H9 (cell line): ENCODE data around the gene GDAP1L1. TPM values are rescaled to one million over a fixed set of nuclear protein-coding genes. Genes with fewer than 3 reads are reported as not detected.

ENCODE experiments used
- DNase-seq: peaks from one replicate; pipeline ENCODE4 v3.0.0-alpha.2; 2017
- H2AFZ ChIP-seq: one replicate; pipeline ENCODE4 v1.6.1; 2013; ENCODE audit warnings: mild to moderate bottlenecking, low read length, control low read depth, moderate library complexity
- H2AK5ac ChIP-seq: 2 replicates; pipeline ENCODE4 v1.6.1; 2013; ENCODE audit warnings: low read length, control low read depth, mixed read lengths; ENCODE audit not compliant: insufficient read length
- H2BK120ac ChIP-seq: one replicate; pipeline ENCODE4 v1.6.1; 2013; ENCODE audit warnings: low read depth, mild to moderate bottlenecking, low read length, control low read depth, inconsistent platforms; ENCODE audit not compliant: poor library complexity, severe bottlenecking
- H2BK12ac ChIP-seq: 2 replicates; pipeline ENCODE4 v1.6.1; 2013; ENCODE audit warnings: low read length, control low read depth, mixed read lengths, low read depth; ENCODE audit not compliant: insufficient read length
- H2BK15ac ChIP-seq: 2 replicates; pipeline ENCODE4 v1.6.1; 2013; ENCODE audit warnings: low read depth, low read length, control low read depth
- H2BK20ac ChIP-seq: one replicate; pipeline ENCODE4 v1.6.1; 2013; ENCODE audit warnings: low read depth, mild to moderate bottlenecking, low read length, control low read depth, inconsistent platforms; ENCODE audit not compliant: poor library complexity, severe bottlenecking
- H2BK5ac ChIP-seq: 2 replicates; pipeline ENCODE4 v1.6.1; 2013; ENCODE audit warnings: low read length, control low read depth, mixed read lengths; ENCODE audit not compliant: insufficient read length
- H3K14ac ChIP-seq: 2 replicates; pipeline ENCODE4 v1.6.1; 2013; ENCODE audit warnings: low read length, control low read depth; ENCODE audit not compliant: insufficient read depth
- H3K18ac ChIP-seq: 2 replicates; pipeline ENCODE4 v1.6.1; 2013; ENCODE audit warnings: low read depth, mild to moderate bottlenecking, mixed read lengths, low read length, control low read depth; ENCODE audit not compliant: insufficient read length
- H3K23ac ChIP-seq: 2 replicates; pipeline ENCODE4 v1.6.1; 2013; ENCODE audit warnings: low read length, control low read depth, mixed read lengths, low read depth; ENCODE audit not compliant: insufficient read length
- H3K23me2 ChIP-seq: 2 replicates; pipeline ENCODE4 v1.6.1; 2013; ENCODE audit warnings: low read depth, mild to moderate bottlenecking, mixed read lengths, low read length, control low read depth; ENCODE audit not compliant: insufficient read length, poor library complexity, severe bottlenecking
- H3K27ac ChIP-seq: 2 replicates; pipeline ENCODE4 v1.5.1; 2013; ENCODE audit warnings: low read length, control low read depth, mixed read lengths, low read depth; ENCODE audit not compliant: insufficient read length
- H3K27me3 ChIP-seq: 2 replicates; pipeline ENCODE4 v1.6.1; 2013; ENCODE audit warnings: low read length, control low read depth, inconsistent platforms; ENCODE audit not compliant: insufficient read depth
- H3K4ac ChIP-seq: 2 replicates; pipeline ENCODE4 v1.6.1; 2013; ENCODE audit warnings: low read depth, mild to moderate bottlenecking, control low read depth, inconsistent platforms, low read length, moderate library complexity
- H3K4me1 ChIP-seq: 2 replicates; pipeline ENCODE4 v1.6.1; 2013; ENCODE audit warnings: low read length, control low read depth, inconsistent platforms; ENCODE audit not compliant: insufficient read depth
- H3K4me2 ChIP-seq: 2 replicates; pipeline ENCODE4 v1.6.1; 2013; ENCODE audit warnings: low read length, control low read depth, mixed read lengths; ENCODE audit not compliant: insufficient read length, insufficient read depth
- H3K56ac ChIP-seq: 2 replicates; pipeline ENCODE4 v1.6.1; 2013; ENCODE audit warnings: low read depth, mild to moderate bottlenecking, mixed read lengths, low read length, control low read depth; ENCODE audit not compliant: insufficient read length
- H3K79me1 ChIP-seq: 2 replicates; pipeline ENCODE4 v1.6.1; 2013; ENCODE audit warnings: low read depth, mild to moderate bottlenecking, moderate library complexity, low read length, control low read depth, inconsistent platforms; ENCODE audit not compliant: insufficient read depth, poor library complexity, severe bottlenecking
- H3K79me2 ChIP-seq: 2 replicates; pipeline ENCODE4 v1.6.1; 2013; ENCODE audit warnings: low read length, control low read depth, inconsistent platforms; ENCODE audit not compliant: insufficient read depth
- H3K9ac ChIP-seq: 2 replicates; pipeline ENCODE4 v1.6.1; 2013; ENCODE audit warnings: low read length, control low read depth, mixed read lengths; ENCODE audit not compliant: insufficient read length; ENCODE audit errors: extremely low read depth
- H3K9me3 ChIP-seq: one replicate; pipeline ENCODE4 v1.6.1; 2013; ENCODE audit warnings: low read depth, low read length, inconsistent platforms; ENCODE audit not compliant: control insufficient read depth
- H3T11ph ChIP-seq: one replicate; pipeline ENCODE4 v1.6.1; 2013; ENCODE audit warnings: mild to moderate bottlenecking, low read length, control low read depth, inconsistent platforms
- H4K20me1 ChIP-seq: one replicate; pipeline ENCODE4 v1.6.1; 2013; ENCODE audit not compliant: control insufficient read depth, insufficient read length, insufficient read depth
- H4K5ac ChIP-seq: 2 replicates; pipeline ENCODE4 v1.6.1; 2013; ENCODE audit warnings: low read depth, mild to moderate bottlenecking, mixed read lengths, low read length, control low read depth; ENCODE audit not compliant: insufficient read length
- H4K8ac ChIP-seq: replicated peaks from 2 replicates; pipeline ENCODE4 v1.6.1; 2013; ENCODE audit warnings: low read length, control low read depth, mixed read lengths, low read depth; ENCODE audit not compliant: insufficient read length
- H4K91ac ChIP-seq: 2 replicates; pipeline ENCODE4 v1.6.1; 2013; ENCODE audit warnings: low read depth, mild to moderate bottlenecking, moderate library complexity, mixed read lengths, low read length, control low read depth; ENCODE audit not compliant: insufficient read length
- H3K27ac Mint-ChIP-seq, 3 experiments: 2 replicates in 2 of 3; 3 replicates in 1 of 3; pipeline ENCODE4 v1.8.0; 2020 to 2021; ENCODE audit warnings: mixed read lengths in 3 of 3, mild to moderate bottlenecking in 1 of 3, moderate library complexity in 1 of 3
- H3K27me3 Mint-ChIP-seq: 2 replicates; pipeline ENCODE4 v1.8.0; 2021; ENCODE audit warnings: low read depth, mild to moderate bottlenecking, moderate library complexity, mixed read lengths
- H3K36me3 Mint-ChIP-seq, 3 experiments: 2 replicates in 2 of 3; 3 replicates in 1 of 3; pipeline ENCODE4 v1.8.0; 2020 to 2021; ENCODE audit warnings: low read depth in 3 of 3, mixed read lengths in 3 of 3; ENCODE audit not compliant: insufficient read depth in 1 of 3
- H3K4me1 Mint-ChIP-seq, 2 experiments: 2 replicates each; pipeline ENCODE4 v1.8.0; 2020; ENCODE audit warnings: mixed read lengths in 2 of 2
- H3K4me3 Mint-ChIP-seq, 2 experiments: 2 replicates in 1 of 2; 3 replicates in 1 of 2; pipeline ENCODE4 v1.8.0; 2020 to 2021; ENCODE audit warnings: mild to moderate bottlenecking in 2 of 2, mixed read lengths in 2 of 2, moderate library complexity in 1 of 2
- H3K9me3 Mint-ChIP-seq, 2 experiments: 2 replicates in 1 of 2; 3 replicates in 1 of 2; pipeline ENCODE4 v1.8.0; 2020; ENCODE audit warnings: mild to moderate bottlenecking in 2 of 2, mixed read lengths in 2 of 2, moderate library complexity in 1 of 2
- CTCF ChIP-seq: fragments of 200-600 bp; sonication (generic); conservative IDR thresholded peaks from 3 replicates; pipeline ENCODE4 v1.8.0; 2021; ENCODE audit warnings: antibody characterized with exemption, mild to moderate bottlenecking
- WGBS: extraction: QIAGEN DNeasy Blood & Tissue Kit; methylation state at CpG from one replicate; pipeline ENCODE4 v1.1.7; 2013; ENCODE audit warnings: missing lambda C conversion rate, low lambda C conversion rate, mixed read lengths; ENCODE audit not compliant: insufficient read length; ENCODE audit errors: extremely low coverage; 5-methylcytosine and 5-hydroxymethylcytosine counted together
- total RNA-seq: library from RNA; stranded (reverse); gene quantifications from 2 replicates; pipeline ENCODE4 v1.2.1, GENCODE V29; 2021

GDAP1L1 gene
- total RNA-seq, 1 experiment from 2014 or later, result 5.9 TPM

GRCh38 chr20:44302736-44303135, 55.6 kb downstream of the GDAP1L1 start:
- H3K4ac ChIP-seq, result no peak overlapping the region
- TF ChIP-seq CTCF, result no peak
- H3K18ac ChIP-seq, result no peak overlapping the region
- no peak overlapping the region for H2BK5ac ChIP-seq
- H3T11ph ChIP-seq, result no peak overlapping the region
- H2BK15ac ChIP-seq, result no peak overlapping the region
- H3K9me3 ChIP-seq, result no peaks in the 10 kb centered on the region
- no peak overlapping the region for H2AFZ ChIP-seq
- no peak overlapping the region for H4K8ac ChIP-seq
- H3K79me1 ChIP-seq, result no peaks in the 10 kb centered on the region
- H2BK20ac ChIP-seq, result no peak overlapping the region
- H2BK12ac ChIP-seq, result no peak overlapping the region
- no peaks in the 10 kb centered on the region for H3K79me2 ChIP-seq
- H3K4me1 ChIP-seq, result no peaks in the 10 kb centered on the region
- Mint-ChIP-seq H3K9me3 (no peaks in the 10 kb centered on the region; a peak in 1 of 5 replicates), H3K36me3 (no peaks in the 10 kb centered on the region), H3K27me3 (no peaks in the 10 kb centered on the region), H3K27ac (no peak overlapping the region), H3K4me3 (no peak overlapping the region), H3K4me1 (no peaks in the 10 kb centered on the region)
- WGBS, result no CpG with 5 or more reads among the region's 8 CpGs
- no peak for DNase-seq
- no peak overlapping the region for H3K14ac ChIP-seq
- peaks cover 2% of the 10 kb centered on the region for H4K20me1 ChIP-seq
- no peak overlapping the region for H4K5ac ChIP-seq
- H3K23me2 ChIP-seq, result no peaks in the 10 kb centered on the region
- no peak overlapping the region for H4K91ac ChIP-seq
- no peaks in the 10 kb centered on the region for H3K27me3 ChIP-seq
- no peak overlapping the region for H3K27ac ChIP-seq
- H3K23ac ChIP-seq, result no peak overlapping the region
- no peak overlapping the region for H3K4me2 ChIP-seq
- H2AK5ac ChIP-seq, result no peak overlapping the region
- H3K9ac ChIP-seq, result no peak overlapping the region
- H3K56ac ChIP-seq, result no peak overlapping the region
- no peak overlapping the region for H2BK120ac ChIP-seq
